ENCODE data around the gene CHMP3. TPM values are rescaled to one million over a fixed set of nuclear protein-coding genes. Genes with fewer than 3 reads are reported as not detected.

Gene CHMP3
- total and polyA plus RNA-seq, 2 experiments from 2014 or later = 57.0 to 74.4 TPM

DNA sequence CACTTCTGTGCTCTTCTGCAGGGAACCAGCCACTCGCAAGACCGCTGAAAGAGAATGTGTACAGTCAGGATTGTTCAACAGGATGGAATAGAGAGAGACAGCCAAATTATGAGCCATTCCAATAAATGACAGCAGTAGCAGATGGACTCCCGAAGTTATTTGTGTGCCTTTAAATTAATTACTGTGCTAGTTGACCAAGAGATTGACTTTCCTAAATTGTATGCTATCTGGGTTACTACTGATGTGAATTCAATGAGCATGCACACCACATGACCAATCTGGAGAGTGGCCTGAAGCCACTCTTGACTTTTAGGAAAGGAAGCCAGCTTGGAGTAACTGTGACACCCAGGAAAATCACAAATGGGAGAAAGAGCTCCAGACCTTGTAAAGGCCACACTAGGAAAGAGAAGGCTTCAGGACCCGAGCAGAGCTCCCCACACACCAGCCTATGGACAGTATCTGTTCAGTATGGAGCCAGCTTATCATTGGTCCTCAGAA lies 52.8 kb downstream of the CHMP3 start:
- Histone ChIP-seq H2AFZ (no peak overlapping the region), H3K4me3 (no peak overlapping the region), H3K36me3 (replicated peaks; ENCODE audit: insufficient read depth, low read depth) (no peaks in the 10 kb centered on the region), H3K4me2 (no peak overlapping the region), H3K4me1 (ENCODE audit: insufficient read depth) (no peaks in the 10 kb centered on the region), H3K9me3 (ENCODE audit: low read depth) (no peaks in the 10 kb centered on the region), H3K27me3 (no peaks in the 10 kb centered on the region), H3K79me2 (peaks cover 6% of the 10 kb centered on the region), H4K20me1 (ENCODE audit: insufficient read depth, poor library complexity, severe bottlenecking) (no peaks in the 10 kb centered on the region), H3K27ac (no peak overlapping the region), H3K9me2 (replicated peaks; ENCODE audit: insufficient read depth) (no peaks in the 10 kb centered on the region)
- WGBS (ENCODE audit: low lambda C conversion rate, missing lambda C conversion rate) = over 99% methylated on average over 4 of the region's 4 CpGs
- TF ChIP-seq, protein P1, sequence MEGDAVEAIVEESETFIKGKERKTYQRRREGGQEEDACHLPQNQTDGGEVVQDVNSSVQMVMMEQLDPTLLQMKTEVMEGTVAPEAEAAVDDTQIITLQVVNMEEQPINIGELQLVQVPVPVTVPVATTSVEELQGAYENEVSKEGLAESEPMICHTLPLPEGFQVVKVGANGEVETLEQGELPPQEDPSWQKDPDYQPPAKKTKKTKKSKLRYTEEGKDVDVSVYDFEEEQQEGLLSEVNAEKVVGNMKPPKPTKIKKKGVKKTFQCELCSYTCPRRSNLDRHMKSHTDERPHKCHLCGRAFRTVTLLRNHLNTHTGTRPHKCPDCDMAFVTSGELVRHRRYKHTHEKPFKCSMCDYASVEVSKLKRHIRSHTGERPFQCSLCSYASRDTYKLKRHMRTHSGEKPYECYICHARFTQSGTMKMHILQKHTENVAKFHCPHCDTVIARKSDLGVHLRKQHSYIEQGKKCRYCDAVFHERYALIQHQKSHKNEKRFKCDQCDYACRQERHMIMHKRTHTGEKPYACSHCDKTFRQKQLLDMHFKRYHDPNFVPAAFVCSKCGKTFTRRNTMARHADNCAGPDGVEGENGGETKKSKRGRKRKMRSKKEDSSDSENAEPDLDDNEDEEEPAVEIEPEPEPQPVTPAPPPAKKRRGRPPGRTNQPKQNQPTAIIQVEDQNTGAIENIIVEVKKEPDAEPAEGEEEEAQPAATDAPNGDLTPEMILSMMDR (IDR thresholded peaks at IDR 0.05; ENCODE audit: poor library complexity) = no peak
- no peak for TF ChIP-seq EZH2 (IDR thresholded peaks at IDR 0.05; ENCODE audit: borderline replicate concordance)
- DNase-seq (ENCODE audit: low spot score) = no peak

DNA sequence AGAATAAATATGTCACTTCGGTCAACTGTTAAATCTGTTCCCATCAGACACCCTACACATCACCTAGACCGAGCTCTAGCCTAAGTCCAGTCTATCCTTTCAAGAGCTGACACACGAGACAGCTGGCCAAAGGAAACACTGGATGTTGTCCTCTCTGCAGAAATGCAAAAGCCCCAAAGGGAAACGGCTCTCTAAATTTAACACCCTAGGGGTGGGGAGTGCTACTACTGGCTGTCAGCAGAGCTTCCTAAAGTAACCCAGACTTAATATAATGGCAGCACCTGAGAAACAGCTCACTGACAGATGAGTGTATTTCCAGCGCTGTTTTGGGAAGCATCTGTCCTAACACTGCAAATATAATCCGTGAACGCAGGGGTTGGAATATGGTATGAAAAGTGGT lies 55.6 kb downstream of the CHMP3 start:
- Histone ChIP-seq H3K27ac (no peak overlapping the region), H3K4me1 (ENCODE audit: insufficient read depth) (no peaks in the 10 kb centered on the region), H3K9me3 (ENCODE audit: low read depth) (no peaks in the 10 kb centered on the region), H4K20me1 (ENCODE audit: insufficient read depth, poor library complexity, severe bottlenecking) (no peaks in the 10 kb centered on the region), H3K27me3 (no peaks in the 10 kb centered on the region), H3K79me2 (peaks cover 5% of the 10 kb centered on the region), H3K4me3 (no peak overlapping the region), H3K36me3 (replicated peaks; ENCODE audit: insufficient read depth, low read depth) (no peaks in the 10 kb centered on the region), H3K4me2 (no peak overlapping the region), H2AFZ (no peak overlapping the region), H3K9me2 (replicated peaks; ENCODE audit: insufficient read depth) (no peaks in the 10 kb centered on the region)
- TF ChIP-seq EZH2 (IDR thresholded peaks at IDR 0.05; ENCODE audit: borderline replicate concordance) = no peak
- no peak for TF ChIP-seq EZH2phosphoT487 (IDR thresholded peaks at IDR 0.05; ENCODE audit: low read depth, severe bottlenecking, unreplicated experiment)
- TF ChIP-seq, protein P1 (IDR thresholded peaks at IDR 0.05; ENCODE audit: poor library complexity) = no peak
- WGBS (ENCODE audit: low lambda C conversion rate, missing lambda C conversion rate) = 89% methylated on average over 7 of the region's 7 CpGs
- no peak for DNase-seq (ENCODE audit: low spot score)

DNA sequence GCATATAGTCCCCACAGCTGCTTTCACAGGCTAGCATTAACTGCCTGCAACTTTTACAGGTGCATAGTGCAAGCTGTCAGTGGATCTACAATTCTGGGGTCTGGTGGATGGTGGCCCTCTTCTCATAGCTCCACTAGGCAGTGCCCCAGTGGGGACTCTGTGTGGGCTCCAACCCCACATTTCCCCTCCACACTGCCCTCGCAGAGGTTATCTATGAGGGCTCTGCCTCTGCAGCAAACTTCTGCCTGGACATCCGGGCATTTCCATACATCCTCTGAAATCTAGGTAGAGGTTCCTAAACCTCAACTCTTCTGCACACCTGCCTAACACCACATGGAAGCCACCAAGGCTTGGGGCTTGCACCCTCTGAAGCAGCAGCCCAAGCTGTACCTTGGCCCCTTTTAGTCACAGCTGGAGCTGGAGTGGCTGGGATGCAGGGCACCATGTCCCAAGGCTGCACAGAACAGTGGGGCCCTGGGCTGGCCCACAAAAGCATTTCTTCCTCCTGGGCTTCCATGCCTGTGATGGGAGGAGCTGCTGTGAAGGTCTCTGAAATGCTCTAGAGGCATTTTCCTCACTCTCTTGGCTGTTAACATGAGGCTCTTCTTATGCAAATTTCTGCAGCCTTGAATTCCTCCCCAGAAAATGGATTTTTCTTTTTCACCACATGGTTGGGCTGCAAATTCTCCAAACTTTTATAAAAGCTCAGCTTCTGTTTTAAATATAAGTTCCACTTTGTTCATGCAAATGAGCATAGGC lies 62.7 kb downstream of the CHMP3 start:
- TF ChIP-seq EZH2phosphoT487 (IDR thresholded peaks at IDR 0.05; ENCODE audit: low read depth, severe bottlenecking, unreplicated experiment) (no peak), EZH2 (IDR thresholded peaks at IDR 0.05; ENCODE audit: borderline replicate concordance) (no peak)
- TF ChIP-seq, protein P1 (IDR thresholded peaks at IDR 0.05; ENCODE audit: poor library complexity) = no peak
- Histone ChIP-seq H3K36me3 (replicated peaks; ENCODE audit: insufficient read depth, low read depth) (no peaks in the 10 kb centered on the region), H3K4me2 (no peak overlapping the region), H3K9me2 (replicated peaks; ENCODE audit: insufficient read depth) (no peaks in the 10 kb centered on the region), H3K9me3 (ENCODE audit: low read depth) (no peaks in the 10 kb centered on the region), H3K4me3 (no peak overlapping the region), H4K20me1 (ENCODE audit: insufficient read depth, poor library complexity, severe bottlenecking) (no peaks in the 10 kb centered on the region), H2AFZ (no peak overlapping the region), H3K27ac (no peak overlapping the region), H3K27me3 (no peaks in the 10 kb centered on the region), H3K79me2 (no peaks in the 10 kb centered on the region), H3K4me1 (ENCODE audit: insufficient read depth) (no peaks in the 10 kb centered on the region)
- WGBS (ENCODE audit: low lambda C conversion rate, missing lambda C conversion rate) = 100% methylated on average over 2 of the region's 2 CpGs
- no peak for DNase-seq (ENCODE audit: low spot score)

All from hepatocyte (in vitro differentiated cells).